Spleen (tissue), 11 donors: Measurements from ENCODE around the gene KCNQ1. TPM values are rescaled to one million over a fixed set of nuclear protein-coding genes. Genes with fewer than 3 reads are reported as not detected.

Experiments
- DNase-seq: peaks from one replicate; pipeline ENCODE4 v3.0.0-alpha.2; 2020
- H3K27ac ChIP-seq, 8 donors: fragments of 200-600 bp; sonication (generic) in 7 of 8; 1 replicate in 4 of 8; 2 replicates in 4 of 8; pipeline versions ENCODE4 v1.5.0 to v1.8.0; 2016 to 2021; ENCODE audit warnings: inconsistent platforms in 4 of 8, mild to moderate bottlenecking in 4 of 8, moderate library complexity in 1 of 8
- H3K27me3 ChIP-seq, 7 donors: fragments of 200-600 bp; sonication (generic) in 6 of 7; replicated peaks in 1 of 7; 1 replicate in 4 of 7; 2 replicates in 3 of 7; pipeline versions ENCODE4 v1.5.0 to v1.8.0; 2016 to 2021; ENCODE audit warnings: inconsistent platforms in 3 of 7, mild to moderate bottlenecking in 1 of 7
- H3K36me3 ChIP-seq, 6 donors: fragments of 200-600 bp; sonication (generic) in 5 of 6; 1 replicate in 4 of 6; 2 replicates in 2 of 6; pipeline versions ENCODE4 v1.5.0 to v1.8.0; 2016 to 2021; ENCODE audit warnings: inconsistent platforms in 2 of 6
- H3K4me1 ChIP-seq, 6 donors: fragments of 200-600 bp; sonication (generic) in 5 of 6; 1 replicate in 3 of 6; 2 replicates in 3 of 6; pipeline versions ENCODE4 v1.5.0 to v1.8.0; 2016 to 2021; ENCODE audit warnings: inconsistent platforms in 3 of 6
- H3K4me3 ChIP-seq, 8 donors: fragments of 200-600 bp; sonication (generic) in 7 of 8; 1 replicate in 4 of 8; 2 replicates in 4 of 8; pipeline versions ENCODE4 v1.5.0 to v1.8.0; 2016 to 2021; ENCODE audit warnings: inconsistent platforms in 4 of 8, mild to moderate bottlenecking in 4 of 8, moderate library complexity in 2 of 8
- H3K9me3 ChIP-seq, 8 donors: fragments of 200-600 bp; sonication (generic) in 7 of 8; 1 replicate in 4 of 8; 2 replicates in 4 of 8; pipeline versions ENCODE4 v1.5.0 to v1.8.0; 2016 to 2021; ENCODE audit warnings: inconsistent platforms in 4 of 8
- POLR2A ChIP-seq, 3 donors: fragments of 450-650 bp; IDR thresholded peaks; one replicate each; pipeline ENCODE4 v1.5.1; 2017; ENCODE audit warnings: antibody characterized with exemption in 3 of 3, mild to moderate bottlenecking in 1 of 3
- POLR2AphosphoS5 ChIP-seq, 3 donors: sonication (generic); formaldehyde crosslinking; IDR thresholded peaks; one replicate each; pipeline ENCODE4 v1.5.1; 2017; ENCODE audit warnings: antibody characterized with exemption in 3 of 3
- WGBS, 5 donors: extraction: QIAGEN DNeasy Blood & Tissue Kit in 3 of 5; methylation state at CpG; one replicate each; pipeline versions ENCODE4 v1.1.5 to v1.1.7; 2013 to 2018; 5-methylcytosine and 5-hydroxymethylcytosine counted together
- intact Hi-C: fragments of 100-400 bp; cut with DNase I; formaldehyde crosslinking; loops from one replicate; pipeline ENCODE4 v1.15.0; 2023; ENCODE audit warnings: low total_unique reads
- polyA plus RNA-seq, 3 donors: library from polyadenylated mRNA; stranded (reverse); fragments of 200-250 nt; gene quantifications; one replicate each; pipeline ENCODE4 v1.2.1, GENCODE V29; 2013
- total RNA-seq, 7 donors: library from RNA; depleted of rRNA in 3 of 7; stranded (reverse); fragments of >200 nt in 3 of 7; fragmentation: NEBNext Ultra II Directional in 4 of 7; extraction: Animal tissue kit (Norgen Biotek cat#: 25700) in 4 of 7; gene quantifications; one replicate each; pipeline versions ENCODE4 v1.1.0 to v1.2.1, GENCODE V29; 2016 to 2021
- TF ChIP-seq, protein P1 (sequence below), 11 experiments: fragments of 200-600 bp in 7 of 11; fragments of 450-650 bp in 4 of 11; sonication (generic) in 4 of 11; IDR thresholded peaks in 8 of 11; conservative IDR thresholded peaks in 3 of 11; 1 replicate in 7 of 11; 2 replicates in 4 of 11; pipeline versions ENCODE4 v1.4.0 to v1.8.0; 2016 to 2021; ENCODE audit warnings: antibody characterized with exemption in 11 of 11, inconsistent platforms in 4 of 11, mild to moderate bottlenecking in 1 of 11
- donor health status: healthy with polysubstance abuse.
- donor health status: DM: no; HTN: no; CAD: no; lungs with moderate emphysema.
- donor health status: DM: no; HTN: no; CAD: no.
- donor health status: Bipolar disorder and iron deficiency.
- donor health status: healthy.
- donor health status: DM: no; HTN: no; CAD: no.
- donor health status: DM: yes; HTN: yes; CAD: no.

Gene KCNQ1
- total and polyA plus RNA-seq, 10 donors, result 3.3 to 21.6 (median 13.5) TPM

DNA sequence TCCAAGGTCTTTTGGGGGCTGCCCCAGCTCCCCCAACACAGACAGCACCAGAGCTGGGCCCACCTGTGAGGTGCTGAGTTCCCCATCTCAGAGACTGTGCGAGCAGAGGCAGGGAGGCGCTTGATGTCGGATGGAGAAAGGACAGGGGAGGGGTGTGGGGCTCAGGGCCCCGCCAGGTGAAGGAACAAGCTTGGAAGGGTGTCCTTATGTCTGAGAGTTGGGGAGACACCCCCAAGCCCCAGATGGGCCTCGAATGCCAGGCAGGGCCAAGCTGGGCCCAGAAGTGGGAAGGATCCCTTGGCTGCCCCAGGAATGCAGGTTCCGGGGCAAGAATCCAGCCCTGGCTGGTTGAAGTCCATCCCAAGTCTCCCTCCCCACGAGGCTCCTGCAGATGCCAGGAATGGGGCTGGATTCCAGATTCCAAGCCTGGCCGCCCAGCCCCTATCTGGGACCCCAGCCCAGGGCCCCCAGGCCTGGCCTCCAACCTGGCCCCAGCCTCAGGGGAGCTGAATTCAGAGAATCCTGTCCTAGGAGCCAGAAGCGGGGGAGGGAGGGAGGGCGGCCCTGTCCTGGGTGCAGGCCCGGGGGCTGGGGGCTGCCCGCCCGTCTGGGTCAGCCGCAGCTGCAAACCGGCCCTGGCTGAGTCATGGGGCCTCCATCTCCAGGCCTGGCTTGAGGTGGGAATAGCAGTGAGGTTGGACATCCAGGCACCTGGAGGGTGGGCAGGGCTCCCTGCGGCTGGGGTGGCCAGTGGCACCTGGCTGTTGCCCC lies 389.9 kb downstream of the KCNQ1 start:
- TF ChIP-seq POLR2AphosphoS5 (IDR thresholded peaks at IDR 0.05) (no peak), POLR2A (IDR thresholded peaks at IDR 0.05) (no peak)
- TF ChIP-seq, protein P1, sequence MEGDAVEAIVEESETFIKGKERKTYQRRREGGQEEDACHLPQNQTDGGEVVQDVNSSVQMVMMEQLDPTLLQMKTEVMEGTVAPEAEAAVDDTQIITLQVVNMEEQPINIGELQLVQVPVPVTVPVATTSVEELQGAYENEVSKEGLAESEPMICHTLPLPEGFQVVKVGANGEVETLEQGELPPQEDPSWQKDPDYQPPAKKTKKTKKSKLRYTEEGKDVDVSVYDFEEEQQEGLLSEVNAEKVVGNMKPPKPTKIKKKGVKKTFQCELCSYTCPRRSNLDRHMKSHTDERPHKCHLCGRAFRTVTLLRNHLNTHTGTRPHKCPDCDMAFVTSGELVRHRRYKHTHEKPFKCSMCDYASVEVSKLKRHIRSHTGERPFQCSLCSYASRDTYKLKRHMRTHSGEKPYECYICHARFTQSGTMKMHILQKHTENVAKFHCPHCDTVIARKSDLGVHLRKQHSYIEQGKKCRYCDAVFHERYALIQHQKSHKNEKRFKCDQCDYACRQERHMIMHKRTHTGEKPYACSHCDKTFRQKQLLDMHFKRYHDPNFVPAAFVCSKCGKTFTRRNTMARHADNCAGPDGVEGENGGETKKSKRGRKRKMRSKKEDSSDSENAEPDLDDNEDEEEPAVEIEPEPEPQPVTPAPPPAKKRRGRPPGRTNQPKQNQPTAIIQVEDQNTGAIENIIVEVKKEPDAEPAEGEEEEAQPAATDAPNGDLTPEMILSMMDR (IDR thresholded peaks at IDR 0.05 in 8 of 11, conservative IDR thresholded peaks at IDR 0.05 in 3 of 11), result no peak
- Histone ChIP-seq H3K4me3 (no peak overlapping the region), H3K27me3 (no peaks in the 10 kb centered on the region), H3K27ac (no peak overlapping the region), H3K4me1 (peaks cover 0 to 16% (median 4%) of the 10 kb centered on the region in 6 donors), H3K9me3 (no peaks in the 10 kb centered on the region), H3K36me3 (no peaks in the 10 kb centered on the region)
- WGBS, 5 donors, result 79 to 94% (median 89%) methylated on average over 10 to 16 of the region's 16 CpGs
- no peak for DNase-seq
- intact Hi-C loops, result no loop called here

GRCh38 chr11:2835296-2835695 lies 390.5 kb downstream of the KCNQ1 start:
- Histone ChIP-seq H3K4me1 (peaks cover 0 to 12% (median 4%) of the 10 kb centered on the region in 6 donors), H3K27me3 (no peaks in the 10 kb centered on the region), H3K27ac (no peak overlapping the region), H3K4me3 (no peak overlapping the region), H3K9me3 (no peaks in the 10 kb centered on the region), H3K36me3 (no peaks in the 10 kb centered on the region)
- intact Hi-C loops, result no loop called here
- no peak for DNase-seq
- TF ChIP-seq POLR2A (IDR thresholded peaks at IDR 0.05) (no peak), POLR2AphosphoS5 (IDR thresholded peaks at IDR 0.05) (no peak)
- TF ChIP-seq, protein P1 (IDR thresholded peaks at IDR 0.05 in 8 of 11, conservative IDR thresholded peaks at IDR 0.05 in 3 of 11), result no peak
- WGBS, 5 donors, result 78 to 91% (median 87%) methylated on average over 4 to 6 of the region's 6 CpGs

DNA sequence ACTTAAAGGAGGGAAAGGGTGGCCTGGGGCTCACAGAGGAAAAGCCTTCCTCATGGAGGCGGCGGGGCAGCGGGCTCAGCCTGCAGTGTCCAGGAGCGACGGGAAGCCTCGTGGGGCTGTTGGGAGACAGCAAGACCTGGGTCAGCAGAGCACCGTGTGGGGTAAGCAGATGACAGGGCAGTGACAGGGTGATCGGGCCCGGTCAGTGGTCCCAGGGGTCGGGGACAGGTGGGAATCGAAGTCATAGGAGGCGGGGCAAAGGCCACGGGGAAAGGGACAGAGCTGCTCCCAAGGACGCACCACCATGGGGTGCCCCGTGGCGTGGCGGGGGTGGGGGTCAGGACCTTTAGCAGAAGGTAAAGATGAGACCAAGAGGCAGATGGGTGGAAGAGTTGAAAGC lies 390.9 kb downstream of the KCNQ1 start:
- Histone ChIP-seq H3K27me3 (no peaks in the 10 kb centered on the region), H3K36me3 (no peaks in the 10 kb centered on the region), H3K27ac (no peak overlapping the region), H3K9me3 (no peaks in the 10 kb centered on the region), H3K4me3 (no peak overlapping the region), H3K4me1 (peaks cover 0 to 12% (median 4%) of the 10 kb centered on the region in 6 donors)
- intact Hi-C loops, result no loop called here
- DNase-seq, result no peak
- 86 to 94% (median 90%) methylated on average over 17 of the region's 17 CpGs for WGBS, 5 donors
- TF ChIP-seq POLR2A (IDR thresholded peaks at IDR 0.05) (no peak), POLR2AphosphoS5 (IDR thresholded peaks at IDR 0.05) (no peak)
- TF ChIP-seq, protein P1 (IDR thresholded peaks at IDR 0.05 in 8 of 11, conservative IDR thresholded peaks at IDR 0.05 in 3 of 11), result no peak

DNA sequence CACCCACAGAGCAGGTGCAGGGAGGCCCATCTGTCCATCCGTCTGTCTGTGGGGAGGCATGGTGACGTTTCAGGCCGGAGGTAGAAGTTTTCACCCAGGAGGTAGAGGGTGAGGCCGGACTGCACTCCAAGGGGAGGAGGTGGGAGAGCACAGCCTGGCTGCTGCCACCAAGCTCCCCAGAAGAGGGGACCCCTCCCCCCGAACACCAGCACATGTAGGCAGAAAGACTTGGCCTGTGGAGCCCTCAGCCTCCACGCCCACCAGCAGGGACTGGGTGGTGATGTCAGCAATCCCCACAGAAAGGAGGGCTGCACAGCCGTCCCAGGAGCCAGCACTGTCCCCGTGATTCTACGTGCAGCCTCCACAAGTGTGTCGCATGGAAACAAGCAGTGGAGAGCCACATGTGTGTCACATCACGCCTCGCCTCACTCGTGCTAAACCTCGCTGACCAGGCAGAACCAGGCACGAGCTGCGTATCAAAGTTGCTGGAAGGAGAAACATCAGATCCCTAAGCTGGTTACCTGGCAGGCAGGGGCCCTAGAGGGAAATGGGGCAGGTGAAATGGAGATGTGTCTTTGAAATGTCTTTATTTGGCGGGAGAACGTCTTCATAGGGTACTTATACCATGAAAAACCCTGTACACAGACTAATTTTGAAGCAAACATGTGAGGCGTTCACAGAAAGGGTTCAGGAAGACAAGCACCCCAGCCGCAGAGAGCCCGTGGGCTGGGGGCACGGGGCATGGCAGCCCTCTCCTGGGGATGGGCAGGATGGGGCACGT lies 391.7 kb downstream of the KCNQ1 start:
- no peak for TF ChIP-seq POLR2AphosphoS5 (IDR thresholded peaks at IDR 0.05)
- TF ChIP-seq POLR2A (IDR thresholded peaks at IDR 0.05), result no peak
- TF ChIP-seq, protein P1 (IDR thresholded peaks at IDR 0.05 in 8 of 11, conservative IDR thresholded peaks at IDR 0.05 in 3 of 11), result no peak
- intact Hi-C loops, result no loop called here
- DNase-seq, result no peak
- Histone ChIP-seq H3K27ac (no peak overlapping the region), H3K9me3 (no peaks in the 10 kb centered on the region), H3K4me3 (no peak overlapping the region), H3K4me1 (peaks cover 0 to 12% (median 4%) of the 10 kb centered on the region in 6 donors), H3K36me3 (no peaks in the 10 kb centered on the region), H3K27me3 (no peaks in the 10 kb centered on the region)
- WGBS, 5 donors, result 80 to 89% (median 84%) methylated on average over 19 to 23 of the region's 23 CpGs
